T-cell (primary cell): ENCODE results near the gene B3GAT1. TPM values are rescaled to one million over a fixed set of nuclear protein-coding genes. Genes with fewer than 3 reads are reported as not detected.
A peak's percentile ranks its signal among the peaks of the same experiment; 100 is the strongest.
"Not testable (repeated sequence)": the region's sequence is repeated elsewhere in the genome, so short reads cannot be mapped to it uniquely, and the experiment has no call there.

Experiments
- ATAC-seq, 4 experiments: fragments of 200-7000 bp in 3 of 4; fragments of 150-1000 bp in 1 of 4; cut with Tn5 transposase; replicated peaks in 1 of 4; 1 replicate in 3 of 4; 2 replicates in 1 of 4; pipeline ENCODE4 v1.10.0; 2021; ENCODE audit warnings: moderate library complexity in 3 of 4, mild to moderate bottlenecking in 2 of 4, moderate number of reproducible peaks in 1 of 4
- CTCF ChIA-PET, 2 donors: fragments of 300-600 bp; sonication (Branson Sonifier 250); formaldehyde crosslinking; loops; one replicate each; lab custom pipeline; 2022; ENCODE audit warnings: antibody characterized with exemption in 2 of 2; lab: Charles Lee
- POLR2A ChIA-PET, 2 donors: fragments of 300-600 bp; sonication (Branson Sonifier 250); formaldehyde crosslinking; loops; one replicate each; lab custom pipeline; 2022; ENCODE audit warnings: antibody characterized with exemption in 2 of 2; lab: Charles Lee
- DNase-seq, 35 experiments: peaks; one replicate each; pipeline versions ENCODE4 v3.0.0 to v3.0.0-alpha.2; 2013 to 2023
- H3K27ac ChIP-seq: one replicate; pipeline ENCODE4 v1.5.1; 2013; ENCODE audit warnings: low read length
- H3K27me3 ChIP-seq, 2 experiments: replicated peaks in 1 of 2; 1 replicate in 1 of 2; 2 replicates in 1 of 2; pipeline versions ENCODE4 v1.6.1 to v1.7.0; 2013; ENCODE audit warnings: low read length in 1 of 2, mixed read lengths in 1 of 2; ENCODE audit not compliant: control insufficient read depth in 2 of 2, insufficient read depth in 2 of 2; ENCODE audit errors: extremely low read depth in 1 of 2
- H3K36me3 ChIP-seq, 2 donors: 1 replicate in 1 of 2; 2 replicates in 1 of 2; pipeline versions ENCODE4 v1.6.1 to v1.7.0; 2013; ENCODE audit warnings: low read length in 1 of 2; ENCODE audit not compliant: control insufficient read depth in 2 of 2, insufficient read depth in 1 of 2; ENCODE audit errors: extremely low read depth in 1 of 2
- H3K4me1 ChIP-seq, 2 experiments: 1 replicate in 1 of 2; 2 replicates in 1 of 2; pipeline versions ENCODE4 v1.6.1 to v1.7.0; 2013; ENCODE audit warnings: low read length in 2 of 2, mixed read lengths in 1 of 2; ENCODE audit not compliant: insufficient read depth in 2 of 2, control insufficient read depth in 1 of 2; ENCODE audit errors: extremely low read depth in 1 of 2
- H3K4me3 ChIP-seq, 2 donors: 1 replicate in 1 of 2; 2 replicates in 1 of 2; pipeline versions ENCODE4 v1.5.1 to v1.7.0; 2013; ENCODE audit warnings: mild to moderate bottlenecking in 2 of 2, low read length in 1 of 2, moderate library complexity in 1 of 2; ENCODE audit not compliant: control insufficient read depth in 1 of 2; ENCODE audit errors: extremely low read depth in 1 of 2
- H3K9me3 ChIP-seq: 2 replicates; pipeline ENCODE4 v1.7.0; 2013
- H3K27ac Mint-ChIP-seq, 2 donors: one replicate each; pipeline ENCODE4 v1.8.0; 2020 to 2021; ENCODE audit warnings: mild to moderate bottlenecking in 2 of 2, mixed read lengths in 2 of 2
- H3K27me3 Mint-ChIP-seq, 2 donors: one replicate each; pipeline ENCODE4 v1.8.0; 2021 to 2022; ENCODE audit warnings: mixed read lengths in 2 of 2
- H3K36me3 Mint-ChIP-seq: one replicate; pipeline ENCODE4 v1.8.0; 2021; ENCODE audit warnings: mixed read lengths
- H3K4me1 Mint-ChIP-seq, 3 donors: one replicate each; pipeline ENCODE4 v1.8.0; 2020 to 2022; ENCODE audit warnings: mixed read lengths in 3 of 3, mild to moderate bottlenecking in 1 of 3
- H3K4me3 Mint-ChIP-seq, 3 donors: one replicate each; pipeline ENCODE4 v1.8.0; 2020 to 2022; ENCODE audit warnings: mild to moderate bottlenecking in 3 of 3, mixed read lengths in 3 of 3, moderate library complexity in 3 of 3
- H3K9me3 Mint-ChIP-seq, 3 donors: one replicate each; pipeline ENCODE4 v1.8.0; 2020 to 2022; ENCODE audit warnings: mixed read lengths in 3 of 3
- WGBS: methylation state at CpG from one replicate; pipeline ENCODE4 v1.1.5; 2013; ENCODE audit warnings: missing lambda C conversion rate; ENCODE audit not compliant: insufficient coverage; 5-methylcytosine and 5-hydroxymethylcytosine counted together
- total RNA-seq, 35 experiments: library from RNA in 6 of 35; stranded (reverse) in 6 of 35; fragments of 120-200 nt in 1 of 35; gene quantifications; one replicate each; pipeline versions ENCODE4 v1.2.1 to v1.2.4 and lab custom pipeline; 2013 to 2026

The B3GAT1 gene
- total RNA-seq, 5 donors from 2014 or later (not counting 1 experiment from before 2014, with no cell fraction given): 0.38 to 6.1 (median 1.3) TPM

- Mint-ChIP-seq H3K4me1 (peaks cover 12 to 14% (median 14%) of the 10 kb centered on the region in 3 donors), H3K36me3 (no peaks in the 10 kb centered on the region), H3K27me3 (no peaks in the 10 kb centered on the region), H3K9me3 (no peaks in the 10 kb centered on the region), H3K27ac (no peak overlapping the region), H3K4me3 (no peak overlapping the region)
- DNase-seq (no peak), ATAC-seq (no peak)
- Histone ChIP-seq H3K9me3 (no peaks in the 10 kb centered on the region), H3K27me3 (no peaks in the 10 kb centered on the region), H3K36me3 (no peaks in the 10 kb centered on the region), H3K4me1 (peaks cover 0 to 27% of the 10 kb centered on the region in 2 experiments), H3K27ac (no peak overlapping the region), H3K4me3 (no peak overlapping the region)
- CTCF ChIA-PET: no interaction called here
- POLR2A ChIA-PET: no interaction called here
- 76% methylated on average over 3 of the region's 4 CpGs for WGBS
Observed at GRCh38 chr11:134345237-134345550, 66.8 kb downstream of the B3GAT1 start.

- H3K4me3 ChIP-seq, CTCF ChIA-PET, H3K27me3 ChIP-seq, H3K36me3 ChIP-seq, H3K4me3 Mint-ChIP-seq, H3K9me3 ChIP-seq, H3K27me3 Mint-ChIP-seq, H3K9me3 Mint-ChIP-seq, H3K27ac ChIP-seq, ATAC-seq, H3K27ac Mint-ChIP-seq, H3K36me3 Mint-ChIP-seq, POLR2A ChIA-PET: not testable (repeated sequence)
- 92% methylated on average over 14 of the region's 28 CpGs for WGBS
- H3K4me1 Mint-ChIP-seq: peaks cover 9 to 11% (median 10%) of the 10 kb centered on the region in 3 donors
- H3K4me1 ChIP-seq: peaks cover 0 to 22% of the 10 kb centered on the region in 2 experiments
- peak in 2 of 35 experiments; percentile 2 to 22 for DNase-seq
Observed at GRCh38 chr11:134344497-134345236, 67.4 kb downstream of the B3GAT1 start.

- CTCF ChIA-PET: no interaction called here
- DNase-seq: peak in 1 of 35 experiments; percentile 1
- Mint-ChIP-seq H3K4me3 (no peak overlapping the region), H3K4me1 (peaks cover 0 to 3% (median 0%) of the 10 kb centered on the region in 3 donors), H3K36me3 (no peaks in the 10 kb centered on the region), H3K27ac (no peak overlapping the region), H3K27me3 (no peaks in the 10 kb centered on the region), H3K9me3 (no peaks in the 10 kb centered on the region)
- no peak overlapping the region for H3K4me3 ChIP-seq
- H3K27ac ChIP-seq: no peak overlapping the region
- H3K27me3 ChIP-seq: no peaks in the 10 kb centered on the region
- POLR2A ChIA-PET: no interaction called here
- 78% methylated on average over 10 of the region's 15 CpGs for WGBS
- H3K4me1 ChIP-seq: peaks cover 0 to 14% of the 10 kb centered on the region in 2 experiments
- no peaks in the 10 kb centered on the region for H3K9me3 ChIP-seq
- H3K36me3 ChIP-seq: no peaks in the 10 kb centered on the region
- no peak for ATAC-seq
Observed at GRCh38 chr11:134343646-134344045, 68.4 kb downstream of the B3GAT1 start.

GRCh38 chr11:134342572-134343340 is 69.3 kb downstream of the B3GAT1 start:
- H3K9me3 Mint-ChIP-seq: no peaks in the 10 kb centered on the region
- POLR2A ChIA-PET: no interaction called here
- no peaks in the 10 kb centered on the region for H3K36me3 Mint-ChIP-seq
- 79% methylated on average over 22 of the region's 30 CpGs for WGBS
- Histone ChIP-seq H3K4me1 (peaks cover 0 to 8% of the 10 kb centered on the region in 2 experiments), H3K27me3 (no peaks in the 10 kb centered on the region), H3K9me3 (no peaks in the 10 kb centered on the region), H3K4me3 (no peak overlapping the region), H3K27ac (no peak overlapping the region), H3K36me3 (no peaks in the 10 kb centered on the region)
- DNase-seq (peak in 1 of 35 experiments; percentile 4), ATAC-seq (no peak)
- CTCF ChIA-PET: no interaction called here
- no peaks in the 10 kb centered on the region for H3K27me3 Mint-ChIP-seq
- H3K27ac Mint-ChIP-seq: no peak overlapping the region
- H3K4me1 Mint-ChIP-seq: peaks cover 0 to 3% (median 0%) of the 10 kb centered on the region in 3 donors
- H3K4me3 Mint-ChIP-seq: no peak overlapping the region

GRCh38 chr11:134341805-134342571 is 70.1 kb downstream of the B3GAT1 start:
- H3K9me3 Mint-ChIP-seq: no peaks in the 10 kb centered on the region
- no peak for ATAC-seq
- H3K27ac ChIP-seq: no peak overlapping the region
- no peak overlapping the region for H3K4me3 Mint-ChIP-seq
- H3K36me3 ChIP-seq: no peaks in the 10 kb centered on the region
- DNase-seq: peak in 1 of 35 experiments; percentile 1
- CTCF ChIA-PET: no interaction called here
- WGBS: 88% methylated on average over 59 of the region's 68 CpGs
- no peaks in the 10 kb centered on the region for H3K36me3 Mint-ChIP-seq
- no peak overlapping the region for H3K4me3 ChIP-seq
- H3K27me3 Mint-ChIP-seq: no peaks in the 10 kb centered on the region
- H3K4me1 ChIP-seq: peaks cover 0 to 5% of the 10 kb centered on the region in 2 experiments
- H3K27ac Mint-ChIP-seq: no peak overlapping the region
- H3K4me1 Mint-ChIP-seq: no peaks in the 10 kb centered on the region
- H3K27me3 ChIP-seq: peaks cover 0 to 3% of the 10 kb centered on the region in 2 experiments
- POLR2A ChIA-PET: no interaction called here
- H3K9me3 ChIP-seq: no peaks in the 10 kb centered on the region

- Histone ChIP-seq H3K4me1 (no peaks in the 10 kb centered on the region), H3K27me3 (peaks cover 0 to 3% of the 10 kb centered on the region in 2 experiments), H3K27ac (no peak overlapping the region), H3K36me3 (no peaks in the 10 kb centered on the region), H3K9me3 (no peaks in the 10 kb centered on the region), H3K4me3 (no peak overlapping the region)
- ChIA-PET POLR2A (no interaction called here), CTCF (no interaction called here)
- DNase-seq (no peak), ATAC-seq (no peak)
- Mint-ChIP-seq H3K27me3 (no peaks in the 10 kb centered on the region), H3K4me3 (no peak overlapping the region), H3K36me3 (no peaks in the 10 kb centered on the region), H3K27ac (no peak overlapping the region), H3K4me1 (no peaks in the 10 kb centered on the region), H3K9me3 (no peaks in the 10 kb centered on the region)
- 90% methylated on average over 9 of the region's 11 CpGs for WGBS
Observed at GRCh38 chr11:134340354-134340964, 71.6 kb downstream of the B3GAT1 start.
